HG02884 (cell line): ENCODE data around the gene P2RY1.

Experiments used
- ATAC-seq: cut with Tn5 transposase; IDR thresholded peaks from one replicate; pipeline ENCODE4 v1.9.1; 2021; ENCODE audit warnings: mild to moderate bottlenecking, moderate library complexity; ENCODE audit not compliant: unreplicated experiment

The P2RY1 gene

GRCh38 chr3:152834776-152835600 is at the start of gene P2RY1:
Gene P2RY1 (plus strand): TSS chr3:152835131. CDS start chr3:152835783, 652 bp downstream.
- peak; percentile 72 for ATAC-seq

DNA sequence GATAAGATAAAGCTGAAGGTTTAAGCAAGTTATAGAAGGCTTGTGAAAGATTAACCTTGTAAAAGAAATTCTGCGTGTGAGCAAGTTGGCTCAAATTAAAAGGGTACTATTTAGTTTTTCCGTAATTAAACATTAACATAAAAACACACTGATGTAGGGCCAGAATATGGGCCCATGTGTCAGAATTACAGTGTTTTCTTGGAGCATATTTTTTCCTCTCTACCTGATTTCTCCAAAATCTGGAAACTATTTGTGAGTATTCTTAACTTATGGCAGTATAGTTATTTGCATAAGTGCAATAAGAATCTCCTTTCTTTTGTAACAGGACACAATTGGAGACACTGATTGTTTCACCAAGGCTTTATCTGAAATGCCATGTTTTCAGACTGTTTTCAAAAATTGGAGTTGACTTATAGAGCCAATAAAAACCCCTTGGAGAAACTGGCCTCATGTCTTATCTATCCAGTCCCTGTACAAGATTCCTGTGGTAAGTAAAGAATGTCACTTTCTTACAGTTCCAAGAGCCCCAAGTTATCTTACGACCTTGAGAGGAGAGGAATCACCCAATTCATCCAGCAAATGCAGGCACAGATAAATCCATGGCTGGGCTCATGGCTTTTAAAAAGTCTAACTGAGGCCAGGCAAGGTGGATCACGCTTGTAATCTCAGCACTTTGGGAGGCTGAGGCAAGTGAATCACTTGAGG is 47.8 kb upstream of the P2RY1 start:
- no peak for ATAC-seq

DNA sequence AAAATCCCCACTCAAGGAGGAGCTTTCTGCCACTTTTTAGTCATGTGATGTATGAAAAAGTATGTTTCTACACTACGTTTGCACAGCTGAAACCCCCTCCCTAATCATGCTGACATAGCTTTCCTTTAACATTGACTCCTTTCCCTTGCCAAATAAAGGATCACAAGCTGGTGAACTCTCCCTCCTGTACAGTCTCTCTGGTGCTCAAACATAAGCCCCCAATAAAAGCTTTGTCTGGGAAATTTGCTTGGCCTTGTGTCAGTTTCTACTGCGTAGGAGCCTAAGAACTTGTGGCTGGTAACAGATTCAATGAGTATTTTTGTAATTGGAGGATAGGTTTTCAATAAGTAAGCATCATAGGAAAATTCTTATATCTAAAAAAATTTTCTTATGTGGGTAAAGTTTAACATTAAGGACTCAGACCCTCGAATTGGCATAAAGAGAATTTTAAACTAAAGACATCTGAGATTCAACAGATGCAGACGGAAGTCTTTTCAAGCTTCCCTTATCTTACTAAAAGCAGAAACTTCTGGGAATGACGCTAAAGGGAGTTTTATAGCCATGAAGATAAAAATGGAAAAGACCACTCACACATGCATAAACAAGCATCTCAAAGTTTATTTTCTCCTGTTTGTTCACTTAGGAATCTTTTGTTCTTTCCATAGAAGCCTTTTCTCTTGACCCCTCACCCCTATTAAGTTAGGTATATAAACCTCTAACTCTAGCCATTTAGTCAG is 44.1 kb upstream of the P2RY1 start:
- ATAC-seq: no peak

DNA sequence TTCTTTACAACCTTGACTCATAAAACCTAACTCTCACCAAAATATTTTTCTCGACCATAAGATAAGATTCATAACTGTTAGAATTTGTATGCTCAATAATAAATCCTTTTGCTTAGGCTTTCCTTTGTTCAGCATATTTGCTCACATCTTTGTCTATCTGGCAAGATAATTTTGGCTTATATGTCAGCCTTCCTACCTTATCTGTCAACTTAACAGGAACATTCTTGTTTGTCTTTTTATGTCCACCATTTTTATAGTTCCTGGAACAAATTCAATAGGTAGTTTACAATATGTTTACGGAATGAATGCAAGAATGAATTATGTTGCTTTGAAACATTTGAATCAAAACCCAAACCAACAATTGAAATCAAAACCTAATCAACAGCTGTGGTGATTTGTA is 41.0 kb upstream of the P2RY1 start:
- no peak for ATAC-seq

- no peak for ATAC-seq
These were observed 37.0 kb upstream of the P2RY1 start for GRCh38 chr3:152797751-152798432.

GRCh38 chr3:152811974-152812760 is 22.8 kb upstream of the P2RY1 start:
- no peak for ATAC-seq

GRCh38 chr3:152817400-152817799 is 17.5 kb upstream of the P2RY1 start:
- ATAC-seq: no peak

DNA sequence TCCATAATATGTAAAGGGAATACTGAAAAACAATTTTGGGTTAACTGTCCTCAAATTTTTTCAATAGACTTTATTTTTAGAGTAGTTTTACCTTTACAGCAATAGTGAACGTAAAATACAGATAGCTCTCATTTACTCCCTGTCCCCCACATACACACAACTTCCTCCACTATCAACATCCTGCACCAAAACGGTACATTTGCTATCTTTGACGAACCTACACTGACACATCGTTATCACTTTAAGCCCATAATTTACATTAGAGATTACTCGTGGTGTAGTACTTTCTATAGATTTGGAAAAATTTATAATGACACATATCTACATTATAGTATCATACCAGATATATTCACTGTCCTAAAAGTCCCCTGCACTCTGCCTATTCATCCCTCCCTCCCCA is 16.9 kb upstream of the P2RY1 start:
- no peak for ATAC-seq

DNA sequence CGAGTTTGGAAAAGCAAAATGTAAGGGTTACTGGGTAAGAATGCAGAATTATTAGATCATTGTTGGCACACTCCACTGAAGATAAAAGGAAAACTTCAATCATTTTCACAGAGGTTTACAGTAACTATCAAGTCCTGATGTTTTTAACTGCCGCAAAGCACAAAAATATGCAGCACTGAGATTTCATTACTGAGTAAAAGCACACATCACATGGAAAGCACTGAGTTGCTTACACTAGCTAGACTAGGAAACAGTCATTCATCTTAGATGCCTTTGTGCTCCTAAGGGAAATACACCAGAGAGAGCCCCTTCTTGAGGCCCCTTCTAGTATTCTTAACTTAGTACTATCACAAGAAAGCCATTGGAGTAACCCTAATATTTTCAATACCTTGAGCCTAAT is 11.8 kb upstream of the P2RY1 start:
- ATAC-seq: no peak

GRCh38 chr3:152823781-152824180 is 11.2 kb upstream of the P2RY1 start:
- no peak for ATAC-seq

- ATAC-seq: no peak
These were observed 9.4 kb upstream of the P2RY1 start for GRCh38 chr3:152825566-152825965.

- ATAC-seq: no peak
These were observed 8.5 kb upstream of the P2RY1 start for GRCh38 chr3:152826476-152826875.

DNA sequence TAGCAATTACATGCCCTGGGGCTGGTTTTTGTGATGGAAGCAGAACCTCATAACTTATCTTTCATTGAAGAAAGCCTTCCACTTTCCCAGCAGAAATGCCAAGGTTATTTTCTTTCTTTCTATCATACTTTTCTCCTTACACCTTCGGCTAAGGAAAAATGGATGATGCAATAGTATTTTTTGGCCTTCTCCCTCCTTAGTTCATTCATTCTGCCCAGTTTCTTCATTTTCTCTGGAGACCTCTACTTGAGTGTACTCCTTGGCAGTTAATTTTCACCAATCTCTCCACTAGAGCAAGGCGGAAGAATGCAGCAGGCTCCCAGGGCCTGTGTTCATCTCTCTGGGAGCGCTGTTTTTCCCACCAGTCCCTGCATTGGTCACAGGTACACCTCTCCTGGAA is 7.6 kb upstream of the P2RY1 start:
- ATAC-seq: no peak

DNA sequence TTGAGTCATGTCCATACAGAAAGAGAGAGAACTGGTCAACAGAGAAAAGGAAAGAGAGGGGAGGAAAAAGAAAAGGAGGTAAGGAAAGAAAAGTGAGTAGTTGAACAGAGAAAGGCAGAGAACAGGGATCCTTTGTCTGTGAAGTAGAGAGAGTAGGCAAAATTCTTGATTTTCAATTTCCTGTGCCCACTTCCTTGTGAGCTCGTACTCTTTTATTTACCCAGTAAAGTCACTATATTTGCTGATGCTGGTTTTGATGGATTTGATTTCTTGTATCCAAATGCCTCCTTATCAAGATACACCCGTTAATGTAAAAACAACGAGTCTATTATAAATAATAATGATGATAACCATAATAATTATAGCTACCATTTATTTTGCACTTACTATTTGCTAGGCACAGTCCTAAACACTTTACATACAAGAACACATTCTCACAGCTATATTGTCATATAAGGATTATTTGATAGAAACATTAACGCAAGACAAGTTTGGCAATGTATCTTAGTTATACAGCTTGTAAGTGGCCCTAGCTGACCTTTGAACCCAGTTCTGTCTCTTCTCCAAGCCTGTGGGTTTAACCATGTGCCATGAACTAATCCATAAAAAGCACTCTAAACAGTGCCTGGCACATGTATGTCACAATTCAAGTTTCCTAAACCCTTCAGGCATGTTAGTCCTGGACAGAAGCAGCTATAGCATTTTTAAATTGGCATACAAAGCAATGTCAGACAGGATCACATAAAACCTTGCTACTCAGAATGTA is 6.7 kb upstream of the P2RY1 start:
- no peak for ATAC-seq

DNA sequence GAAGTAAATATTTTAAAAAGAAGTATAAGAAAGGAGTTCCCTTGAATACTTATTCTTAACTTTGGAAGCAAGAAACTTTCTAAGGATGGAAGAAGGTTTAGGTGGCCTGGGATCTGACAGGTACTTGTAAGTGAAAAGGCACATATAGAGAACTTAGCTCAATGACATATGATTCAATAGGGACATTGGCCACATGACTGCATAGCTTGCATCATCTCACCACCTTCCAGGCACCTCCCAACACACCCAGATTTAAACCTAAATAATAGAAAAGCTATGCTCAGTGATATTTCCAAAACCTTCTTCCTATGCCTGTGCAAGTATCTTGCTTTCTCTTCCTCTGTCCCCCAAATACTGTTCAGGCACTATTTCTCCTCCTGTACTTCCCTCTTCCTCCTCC is 4.7 kb upstream of the P2RY1 start:
- ATAC-seq: no peak

- ATAC-seq: no peak
These were observed 2.9 kb upstream of the P2RY1 start for GRCh38 chr3:152832046-152832445.

DNA sequence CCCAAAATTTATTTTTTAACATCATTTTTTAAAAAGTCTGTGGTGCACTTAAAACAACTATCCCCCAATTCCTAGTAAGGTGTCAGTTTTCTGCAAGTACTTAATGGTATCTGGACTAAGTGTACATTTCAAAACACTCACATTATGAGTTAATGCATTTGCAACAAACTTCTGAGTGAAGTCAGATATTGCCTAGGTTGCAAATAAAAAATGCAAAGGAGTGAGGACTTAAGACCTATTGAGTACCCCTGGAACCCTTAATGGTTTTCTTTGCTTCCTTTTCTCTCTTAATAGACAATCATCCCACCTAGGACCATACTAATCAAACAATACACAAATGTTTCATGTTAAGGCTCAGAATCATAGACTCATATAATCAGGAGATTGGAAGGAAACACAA is 1.8 kb upstream of the P2RY1 start:
- ATAC-seq: no peak

GRCh38 chr3:152834191-152834775 is 648 bp upstream of the P2RY1 start:
- no peak for ATAC-seq

DNA sequence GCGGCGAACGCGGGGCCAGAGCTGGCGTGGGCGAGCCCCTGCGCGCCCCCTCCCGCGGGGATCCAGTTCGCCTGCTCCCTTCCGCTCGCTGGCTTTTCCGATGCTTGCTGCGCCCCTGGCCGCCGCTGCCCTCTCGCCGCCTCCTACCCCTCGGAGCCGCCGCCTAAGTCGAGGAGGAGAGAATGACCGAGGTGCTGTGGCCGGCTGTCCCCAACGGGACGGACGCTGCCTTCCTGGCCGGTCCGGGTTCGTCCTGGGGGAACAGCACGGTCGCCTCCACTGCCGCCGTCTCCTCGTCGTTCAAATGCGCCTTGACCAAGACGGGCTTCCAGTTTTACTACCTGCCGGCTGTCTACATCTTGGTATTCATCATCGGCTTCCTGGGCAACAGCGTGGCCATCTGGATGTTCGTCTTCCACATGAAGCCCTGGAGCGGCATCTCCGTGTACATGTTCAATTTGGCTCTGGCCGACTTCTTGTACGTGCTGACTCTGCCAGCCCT is 721 bp downstream of the P2RY1 start:
- peak; percentile 17 for ATAC-seq
